Measurements from ENCODE around the gene CPO. TPM values are rescaled to one million over a fixed set of nuclear protein-coding genes. Genes with fewer than 3 reads are reported as not detected.

CPO gene
- total RNA-seq, 1 donor from 2014 or later = not detected

GRCh38 chr2:206979922-206980321 is 40.6 kb downstream of the CPO start:
- Histone ChIP-seq H3K36me3 (ENCODE audit: control insufficient read depth, insufficient read depth, low read length) (no peaks in the 10 kb centered on the region), H3K4me3 (ENCODE audit: low read depth, low read length) (no peak overlapping the region), H3K27me3 (ENCODE audit: control insufficient read depth, insufficient read depth, low read length) (no peaks in the 10 kb centered on the region)
- DNase-seq (ENCODE audit: low read depth) (peak; percentile 57), FAIRE-seq (no peak)
- TF ChIP-seq, protein P1, sequence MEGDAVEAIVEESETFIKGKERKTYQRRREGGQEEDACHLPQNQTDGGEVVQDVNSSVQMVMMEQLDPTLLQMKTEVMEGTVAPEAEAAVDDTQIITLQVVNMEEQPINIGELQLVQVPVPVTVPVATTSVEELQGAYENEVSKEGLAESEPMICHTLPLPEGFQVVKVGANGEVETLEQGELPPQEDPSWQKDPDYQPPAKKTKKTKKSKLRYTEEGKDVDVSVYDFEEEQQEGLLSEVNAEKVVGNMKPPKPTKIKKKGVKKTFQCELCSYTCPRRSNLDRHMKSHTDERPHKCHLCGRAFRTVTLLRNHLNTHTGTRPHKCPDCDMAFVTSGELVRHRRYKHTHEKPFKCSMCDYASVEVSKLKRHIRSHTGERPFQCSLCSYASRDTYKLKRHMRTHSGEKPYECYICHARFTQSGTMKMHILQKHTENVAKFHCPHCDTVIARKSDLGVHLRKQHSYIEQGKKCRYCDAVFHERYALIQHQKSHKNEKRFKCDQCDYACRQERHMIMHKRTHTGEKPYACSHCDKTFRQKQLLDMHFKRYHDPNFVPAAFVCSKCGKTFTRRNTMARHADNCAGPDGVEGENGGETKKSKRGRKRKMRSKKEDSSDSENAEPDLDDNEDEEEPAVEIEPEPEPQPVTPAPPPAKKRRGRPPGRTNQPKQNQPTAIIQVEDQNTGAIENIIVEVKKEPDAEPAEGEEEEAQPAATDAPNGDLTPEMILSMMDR (IDR thresholded peaks at IDR 0.05; ENCODE audit: insufficient read depth, low read length, severe bottlenecking) = no peak

GRCh38 chr2:206980413-206980812 is 41.1 kb downstream of the CPO start:
- Histone ChIP-seq H3K4me3 (ENCODE audit: low read depth, low read length) (no peak overlapping the region), H3K27me3 (ENCODE audit: control insufficient read depth, insufficient read depth, low read length) (no peaks in the 10 kb centered on the region), H3K36me3 (ENCODE audit: control insufficient read depth, insufficient read depth, low read length) (no peaks in the 10 kb centered on the region)
- no peak for FAIRE-seq
- DNase-seq (ENCODE audit: low read depth) = no peak
- TF ChIP-seq, protein P1 (IDR thresholded peaks at IDR 0.05; ENCODE audit: insufficient read depth, low read length, severe bottlenecking) = no peak

GRCh38 chr2:206981086-206981674 is 41.9 kb downstream of the CPO start:
- TF ChIP-seq, protein P1 (IDR thresholded peaks at IDR 0.05; ENCODE audit: insufficient read depth, low read length, severe bottlenecking) = no peak
- FAIRE-seq (no peak), DNase-seq (ENCODE audit: low read depth) (no peak)
- H3K36me3 ChIP-seq (ENCODE audit: control insufficient read depth, insufficient read depth, low read length) = no peaks in the 10 kb centered on the region
- no peaks in the 10 kb centered on the region for H3K27me3 ChIP-seq (ENCODE audit: control insufficient read depth, insufficient read depth, low read length)
- H3K4me3 ChIP-seq (ENCODE audit: low read depth, low read length) = no peak overlapping the region

GRCh38 chr2:206981739-206982340 is 42.5 kb downstream of the CPO start:
- H3K36me3 ChIP-seq (ENCODE audit: control insufficient read depth, insufficient read depth, low read length) = no peaks in the 10 kb centered on the region
- FAIRE-seq = no peak

DNA sequence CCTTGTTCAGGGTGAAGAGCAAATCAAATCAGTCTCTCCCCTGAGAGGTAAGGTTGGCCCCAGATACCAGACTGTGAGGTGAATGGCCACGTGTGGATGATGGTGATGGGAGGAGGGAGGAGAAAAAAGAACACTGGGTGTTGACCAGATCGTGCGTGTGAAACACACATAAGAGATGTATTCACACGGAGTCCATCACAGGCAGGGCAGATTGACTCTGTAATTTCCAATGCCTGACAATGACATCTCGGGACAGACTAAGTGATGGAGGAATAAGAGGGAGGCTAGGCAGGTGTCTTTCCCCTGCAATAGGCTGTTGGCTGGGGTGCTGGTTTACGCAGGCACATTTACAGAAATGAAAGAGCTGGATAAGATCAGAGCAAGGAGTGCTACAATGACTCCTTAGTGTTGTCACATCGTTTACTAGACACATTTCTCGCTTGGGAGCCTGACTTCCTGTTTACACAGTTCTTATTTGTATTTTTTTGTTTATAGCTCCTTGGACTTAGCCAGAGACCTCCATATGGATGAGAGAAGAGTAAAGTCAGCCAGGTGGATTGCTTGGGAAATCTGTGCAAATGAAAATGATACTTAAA is 43.1 kb downstream of the CPO start:
- H3K4me3 ChIP-seq (ENCODE audit: low read depth, low read length) = no peak overlapping the region
- no peaks in the 10 kb centered on the region for H3K36me3 ChIP-seq (ENCODE audit: control insufficient read depth, insufficient read depth, low read length)
- H3K27me3 ChIP-seq (ENCODE audit: control insufficient read depth, insufficient read depth, low read length) = no peaks in the 10 kb centered on the region
- FAIRE-seq (peak; percentile 66), DNase-seq (ENCODE audit: low read depth) (no peak)
- TF ChIP-seq, protein P1 (IDR thresholded peaks at IDR 0.05; ENCODE audit: insufficient read depth, low read length, severe bottlenecking) = no peak

More at GRCh38 chr2:206981739-206982340, 42.5 kb downstream of the CPO start:
- Histone ChIP-seq H3K4me3 (ENCODE audit: low read depth, low read length) (no peak overlapping the region), H3K27me3 (ENCODE audit: control insufficient read depth, insufficient read depth, low read length) (no peaks in the 10 kb centered on the region)
- TF ChIP-seq, protein P1 (IDR thresholded peaks at IDR 0.05; ENCODE audit: insufficient read depth, low read length, severe bottlenecking) = peak; percentile 88
- peak; percentile 52 for DNase-seq (ENCODE audit: low read depth)
